ENCODE measurements around the gene RASL10A. TPM values are rescaled to one million over a fixed set of nuclear protein-coding genes. Genes with fewer than 3 reads are reported as not detected.
A peak's percentile ranks its signal among the peaks of the same experiment; 100 is the strongest.

Gene RASL10A
- polyA plus RNA-seq, 12 donors: 1.2 to 2.5 (median 1.8) TPM; not detected in 2

DNA sequence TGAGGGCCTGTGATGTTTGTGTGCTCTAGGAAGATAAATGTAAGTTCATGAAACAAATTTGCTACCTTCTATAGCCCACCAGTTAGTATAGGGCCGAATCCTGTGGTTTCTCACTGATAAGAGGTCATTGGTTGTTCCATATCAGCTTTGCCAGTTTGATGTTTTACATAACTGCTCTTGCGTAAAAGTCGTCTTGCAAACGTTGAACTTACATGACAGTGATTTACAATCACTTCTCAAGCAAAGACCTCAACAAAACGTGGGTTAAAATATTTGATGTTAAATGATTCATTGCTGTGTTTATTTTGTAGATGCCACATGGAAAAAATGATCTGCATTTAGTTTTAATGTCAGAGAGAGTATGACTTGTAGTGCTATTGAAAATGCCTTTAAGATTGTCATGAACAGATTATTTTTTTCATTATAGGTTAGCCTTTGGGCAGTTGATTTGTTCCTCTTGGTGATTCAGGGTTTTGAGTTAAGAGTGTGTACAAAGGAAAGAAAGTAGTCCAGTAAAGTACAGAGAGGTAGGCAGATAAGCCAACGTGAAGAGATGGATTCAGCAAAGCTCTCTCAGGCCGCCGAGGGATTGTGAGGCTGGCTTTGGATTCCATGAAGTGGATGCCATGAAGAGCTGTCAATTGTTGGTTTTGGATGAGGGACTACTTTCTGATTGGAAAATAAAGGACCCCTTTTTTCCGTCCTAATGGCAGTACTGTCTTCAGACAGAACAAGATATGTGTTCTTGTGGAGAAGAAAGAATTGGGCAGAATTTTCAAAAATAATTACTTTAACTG is 44.8 kb downstream of the RASL10A start:
- no peak for DNase-seq

DNA sequence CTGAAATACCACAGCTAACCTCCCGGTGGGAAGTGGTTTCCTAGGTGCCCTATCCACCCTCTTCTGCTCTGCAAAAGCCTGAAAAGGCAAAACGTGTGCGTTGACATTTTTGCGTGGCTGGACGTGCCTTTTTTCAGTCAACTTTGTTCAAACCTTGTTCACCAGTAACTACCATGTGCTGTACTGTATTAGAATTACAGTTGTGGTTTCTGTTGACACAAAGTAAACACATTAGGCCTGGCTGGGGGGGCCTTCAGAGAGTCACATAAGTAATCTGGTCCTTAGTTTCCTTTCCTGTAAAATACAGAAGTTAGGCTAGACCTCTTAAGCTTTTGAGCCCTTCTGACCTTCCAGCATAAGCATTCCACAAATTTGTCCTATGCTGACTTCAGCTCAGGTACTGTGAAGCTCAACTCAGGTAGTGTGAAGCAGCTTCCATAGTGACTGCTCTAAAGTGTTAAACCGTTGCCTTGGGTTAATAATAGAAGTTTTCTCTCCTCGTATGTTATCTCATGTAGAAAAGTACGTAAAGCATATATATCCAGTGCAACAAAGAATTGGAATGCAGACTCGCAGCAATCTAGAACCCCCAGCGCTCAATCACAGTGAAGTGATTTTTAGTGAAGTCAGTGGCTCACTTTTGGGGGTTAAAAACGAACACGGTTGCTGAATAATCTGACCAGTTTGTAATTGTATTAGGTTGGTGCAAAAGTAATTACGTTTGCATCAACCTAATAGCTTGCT is 45.6 kb downstream of the RASL10A start:
- DNase-seq: no peak

DNA sequence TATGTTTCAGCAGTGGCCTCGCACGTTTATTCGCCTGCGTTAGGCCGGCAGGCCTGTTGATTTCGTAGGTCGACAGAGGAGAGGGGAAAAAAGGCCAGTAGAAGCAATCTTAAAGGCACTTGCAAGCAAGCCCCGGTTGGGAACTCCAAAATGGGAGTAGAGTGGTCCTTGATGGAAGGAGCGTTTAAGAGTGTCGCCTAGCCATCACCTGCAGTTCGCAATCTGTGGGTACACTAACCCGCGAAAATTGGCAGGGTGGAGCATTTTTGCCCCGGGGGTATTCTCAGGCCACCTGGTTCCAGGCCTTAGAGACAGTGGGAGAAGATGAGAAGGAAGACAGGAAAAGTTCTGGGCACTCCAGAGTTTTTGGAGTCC is 46.3 kb downstream of the RASL10A start:
- DNase-seq: no peak

DNA sequence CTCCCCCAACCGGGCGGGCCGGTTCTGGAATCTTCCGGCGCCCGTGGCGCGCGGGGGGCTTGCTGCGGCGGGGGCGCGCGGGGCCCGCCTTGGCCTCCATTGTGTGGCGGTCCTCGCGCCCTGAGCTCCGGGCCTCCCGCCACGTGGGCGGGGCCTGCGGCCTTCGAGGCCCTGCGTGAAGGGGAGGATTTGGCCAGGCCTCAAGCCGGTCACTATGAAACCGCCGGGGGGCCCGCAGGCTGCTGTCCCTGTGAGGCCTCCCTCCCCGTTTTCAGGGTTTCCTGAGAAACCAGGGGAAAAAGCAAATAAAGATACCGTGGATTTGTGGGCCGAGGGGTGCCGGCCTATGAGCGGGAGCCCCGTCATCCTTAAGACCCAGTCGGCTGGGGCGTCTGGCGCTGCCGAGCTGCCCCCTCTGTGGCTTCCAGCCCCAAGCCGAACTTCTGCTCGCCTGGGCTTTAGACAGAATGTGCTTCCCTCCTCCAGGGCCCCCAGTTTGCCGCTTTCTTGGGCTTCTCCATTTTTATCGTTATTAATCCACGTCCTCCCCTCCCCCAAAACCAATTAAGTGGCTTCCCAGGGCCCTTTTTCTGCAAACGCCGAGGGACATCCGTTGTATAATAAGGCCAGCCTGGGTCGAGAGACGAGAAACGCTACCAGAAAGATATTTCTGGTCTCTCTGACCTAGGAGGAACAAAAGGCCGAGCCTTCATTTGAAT is 46.8 kb downstream of the RASL10A start:
- peak; percentile 79 for DNase-seq

DNA sequence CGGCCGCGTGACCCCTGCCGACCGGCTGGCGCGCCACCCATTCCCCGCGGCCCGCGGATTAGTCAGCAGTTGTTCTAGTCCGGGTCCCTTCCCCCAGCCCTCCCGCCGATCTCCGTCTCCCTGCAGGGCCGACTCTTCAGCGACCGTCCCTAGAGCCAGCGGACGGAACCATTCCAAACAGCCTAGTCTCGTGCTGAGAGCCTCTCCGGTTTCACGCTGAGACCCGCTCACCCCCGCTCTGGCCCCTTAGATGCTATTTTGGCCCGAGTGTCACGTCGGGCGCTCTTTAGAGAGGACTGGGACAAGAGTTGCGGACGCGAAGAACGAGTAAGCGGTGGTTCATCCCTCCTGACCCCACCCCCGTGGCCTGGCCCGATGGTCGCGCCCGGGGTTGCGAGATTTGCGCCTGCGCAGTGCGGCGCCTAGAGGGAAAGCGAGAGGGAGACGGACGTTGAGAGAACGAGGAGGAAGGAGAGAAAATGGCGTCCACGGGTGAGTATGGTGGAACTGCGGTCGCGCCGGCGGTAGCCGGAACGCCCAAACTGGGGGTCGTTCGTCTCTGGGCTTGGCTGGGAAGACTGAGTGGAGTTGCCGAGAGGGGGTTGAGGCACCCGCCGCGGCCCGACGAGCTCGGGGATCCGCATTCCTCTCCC is 47.5 kb downstream of the RASL10A start, which contains the start of the genes EWSR1 and RHBDD3:
EWSR1 (plus strand) TSS at position 411 of the 653 bp plus-strand sequence; CDS start at position 480, 69 bp downstream.
RHBDD3 (minus strand) TSS at position 124 of the 653 bp plus-strand sequence. CDS start 2,355 bp downstream, outside the sequence.
- peak; percentile 98 for DNase-seq

DNA sequence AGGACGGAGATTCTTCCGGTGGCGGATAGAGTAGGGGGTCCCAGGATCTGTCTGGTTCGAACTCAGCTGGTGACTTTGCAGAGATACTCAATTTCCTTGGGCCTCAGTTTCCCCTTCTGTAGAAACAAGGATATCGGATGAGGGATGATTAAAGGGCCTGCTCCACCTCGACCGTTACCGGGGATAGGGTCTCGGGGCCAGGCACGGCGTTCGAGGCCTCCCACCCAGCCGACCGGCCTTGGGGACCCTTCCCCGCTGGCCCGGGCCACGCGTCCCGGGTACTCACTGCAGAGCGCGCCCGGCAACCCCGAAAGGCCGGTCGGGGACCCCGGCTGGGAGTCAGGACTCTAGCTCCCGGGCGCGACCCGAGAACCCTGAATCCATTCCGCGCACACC is 48.0 kb downstream of the RASL10A start:
- DNase-seq: no peak

DNA sequence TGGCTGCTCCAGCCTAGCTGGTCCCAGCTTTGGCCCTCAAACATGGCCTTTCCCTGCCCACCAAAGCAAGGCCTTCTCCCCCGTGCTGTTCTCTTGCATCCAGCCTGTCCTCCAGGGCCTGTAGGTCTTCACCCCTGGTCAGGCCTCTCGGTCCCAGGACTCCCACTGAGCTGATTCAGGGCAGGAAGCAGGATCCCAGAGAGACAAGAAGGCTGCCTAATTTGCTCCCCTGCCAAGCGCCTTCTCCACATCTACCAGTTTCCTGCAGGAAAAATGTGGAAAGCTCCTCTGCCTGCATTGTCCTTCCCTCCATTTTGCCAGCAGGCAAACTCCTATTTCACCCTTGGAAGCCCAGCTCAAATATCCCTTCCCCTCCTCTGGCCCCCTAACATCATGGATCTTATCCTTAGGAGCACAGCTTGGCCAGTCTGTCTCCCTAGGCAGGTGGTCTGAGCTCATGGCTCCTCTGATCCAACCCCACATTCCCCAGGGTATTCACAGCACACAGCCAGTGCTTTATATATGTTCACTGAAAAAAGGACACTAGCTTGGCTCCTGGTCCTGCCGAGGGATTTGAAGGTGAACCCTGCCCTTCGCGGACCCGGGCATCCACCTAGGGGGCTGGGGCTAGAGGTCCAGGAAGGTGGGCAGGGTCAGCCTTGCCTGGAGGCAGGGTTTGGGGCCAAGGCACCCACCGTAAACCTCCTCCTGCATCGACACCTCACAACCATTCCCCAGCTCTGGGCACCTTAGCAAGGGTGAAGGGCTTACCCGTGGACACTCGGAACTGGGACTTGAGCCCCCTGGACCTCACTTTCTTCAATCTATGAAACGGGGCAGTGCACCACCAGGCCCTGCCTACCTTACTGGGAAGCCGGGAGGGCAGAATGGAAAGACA is 48.7 kb downstream of the RASL10A start:
- DNase-seq: no peak

DNA sequence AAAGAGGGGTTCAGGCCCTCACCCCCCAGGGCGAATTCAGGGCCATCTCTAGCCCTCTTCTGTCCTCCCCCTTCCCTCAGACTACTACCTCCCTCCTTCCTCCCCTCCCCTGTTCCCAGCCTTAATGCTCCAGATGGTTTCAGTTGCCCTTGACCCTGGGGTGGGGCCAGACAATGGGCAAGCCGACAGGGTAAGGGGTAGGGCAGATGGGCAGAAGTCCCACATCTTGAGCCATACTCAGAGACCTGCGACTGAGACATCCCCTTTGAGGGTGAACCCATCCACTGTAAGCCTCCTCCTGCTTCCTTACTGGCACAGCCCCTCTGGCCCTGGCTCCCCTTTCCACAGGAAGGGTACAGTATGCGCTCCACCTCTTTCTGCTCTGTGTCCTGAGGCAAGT is 49.6 kb downstream of the RASL10A start:
- no peak for DNase-seq

DNA sequence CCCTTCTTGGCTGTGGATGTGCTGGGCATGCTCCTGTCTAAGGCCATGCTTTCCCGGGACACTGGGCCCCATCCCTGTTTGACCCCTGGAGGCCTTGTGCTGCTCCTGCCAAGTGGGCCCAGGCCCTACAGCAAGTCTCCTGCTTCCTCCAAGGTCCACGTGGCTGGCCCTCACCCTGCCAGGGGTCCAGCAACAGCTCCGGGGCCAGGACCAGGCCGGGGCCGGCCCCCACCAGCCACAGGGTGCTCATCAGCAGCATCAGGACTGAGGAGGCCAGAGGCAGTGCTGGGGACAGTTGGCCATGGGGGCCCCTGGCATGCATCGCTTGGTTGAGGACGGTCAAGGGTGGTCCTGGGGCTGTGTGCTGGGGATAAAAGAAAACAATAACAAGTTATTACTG is 50.2 kb downstream of the RASL10A start:
- no peak for DNase-seq

DNA sequence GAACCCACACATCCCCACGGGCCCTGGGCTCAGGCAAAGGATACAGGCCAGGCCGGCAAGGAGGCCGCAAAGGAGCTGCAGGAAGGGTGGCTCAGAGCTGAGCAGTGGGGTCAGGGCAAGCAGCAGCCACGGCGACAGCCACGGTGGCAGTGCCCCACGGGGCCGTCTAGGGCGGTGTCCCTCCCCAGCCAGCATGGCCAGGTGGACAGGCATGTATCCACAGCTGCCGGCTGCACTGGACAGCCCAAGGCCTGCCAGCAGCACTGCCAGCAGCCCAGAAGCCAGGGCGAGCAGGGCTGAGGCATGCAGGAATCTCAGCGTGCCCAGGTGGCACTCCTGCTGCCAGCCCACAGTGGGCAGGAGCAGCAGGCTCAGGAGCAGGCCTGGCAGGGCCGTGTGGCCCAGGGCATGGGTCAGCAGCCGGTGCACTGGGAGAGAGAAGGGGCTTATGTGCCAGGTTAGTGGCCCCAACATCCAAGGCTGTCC is 51.7 kb downstream of the RASL10A start:
- no peak for DNase-seq

Other genes starting within 250 kb of the RASL10A start
- 100 to 1,000 TPM in 2 of 12 donors, 10 to 100 TPM in 9, not detected in 1; 65.7 to 117 (median 83.6) TPM for gene KREMEN1, start 242.7 kb downstream of the RASL10A start, polyA plus RNA-seq (ENCODE audit: insufficient read length in 12 of 12)
- 10 to 100 TPM in 3 of 12 donors, 1 to 10 TPM in 8, not detected in 1; 4.9 to 18.2 (median 6.6) TPM for gene EMID1, start 109.8 kb downstream of the RASL10A start, polyA plus RNA-seq (ENCODE audit: insufficient read length in 12 of 12)
- 10 to 100 TPM in 11 of 12 donors, not detected in 1; 17.8 to 55.0 (median 20.3) TPM for gene RHBDD3, start 47.7 kb downstream of the RASL10A start, polyA plus RNA-seq (ENCODE audit: insufficient read length in 12 of 12)
- 100 to 1,000 TPM in 11 of 12 donors, not detected in 1; 138 to 365 (median 171) TPM for gene EWSR1, start 47.4 kb downstream of the RASL10A start, polyA plus RNA-seq (ENCODE audit: insufficient read length in 12 of 12)
- 10 to 100 TPM in 6 of 12 donors, 1 to 10 TPM in 5, not detected in 1; 6.4 to 21.8 (median 10.4) TPM for gene GAS2L1, start 9.0 kb downstream of the RASL10A start, polyA plus RNA-seq (ENCODE audit: insufficient read length in 12 of 12)
- 10 to 100 TPM in 11 of 12 donors, not detected in 1; 20.6 to 35.7 (median 24.2) TPM for gene AP1B1, start 72.9 kb upstream of the RASL10A start, polyA plus RNA-seq (ENCODE audit: insufficient read length in 12 of 12)
- gene RFPL1, start 122.9 kb upstream of the RASL10A start, polyA plus RNA-seq (ENCODE audit: insufficient read length in 12 of 12): under 1 TPM in 6 of 12 donors, not detected in 6; 0.09 to 0.52 (median 0.25) TPM
- gene NEFH, start 164.5 kb upstream of the RASL10A start, polyA plus RNA-seq (ENCODE audit: insufficient read length in 12 of 12): 10 to 100 TPM in 1 of 12 donors, 1 to 10 TPM in 9, under 1 TPM in 1, not detected in 1; 0.19 to 10.5 (median 2.1) TPM
- gene THOC5, start 238.1 kb upstream of the RASL10A start, polyA plus RNA-seq (ENCODE audit: insufficient read length in 12 of 12): 10 to 100 TPM in 11 of 12 donors, not detected in 1; 18.6 to 30.5 (median 26.1) TPM